GM10847 (cell line): ENCODE measurements around the gene TRPM8.

Source experiments
- POLR2A ChIP-seq: IDR thresholded peaks from 2 replicates; pipeline ENCODE4 v1.6.1; 2011; ENCODE audit not compliant: insufficient read length; ENCODE audit errors: extremely low read depth

The TRPM8 gene

DNA sequence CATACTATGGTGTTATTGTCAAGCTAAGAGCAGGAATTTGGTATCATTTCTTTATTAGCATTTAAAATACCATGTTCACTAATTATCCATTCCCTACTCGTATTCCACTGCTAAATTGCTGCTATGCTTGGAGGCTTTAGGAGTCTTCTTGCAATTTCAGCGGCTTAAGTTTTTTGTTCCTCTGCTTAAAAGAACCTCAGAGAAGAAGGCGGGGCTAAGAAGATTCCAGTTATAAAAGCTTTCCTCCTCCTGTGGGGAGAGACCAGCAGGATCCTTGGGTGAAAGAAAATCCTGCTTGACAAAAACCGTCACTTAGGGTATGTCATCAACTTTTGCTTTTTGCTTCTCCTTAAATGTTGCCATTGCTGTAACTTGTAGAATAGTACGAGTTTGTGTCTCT is at the start of gene TRPM8:
TRPM8 (plus strand) TSS at position 258 of the 400 bp plus-strand sequence. CDS start 9,165 bp downstream, outside the sequence.
- TF ChIP-seq POLR2A, result no peak

DNA sequence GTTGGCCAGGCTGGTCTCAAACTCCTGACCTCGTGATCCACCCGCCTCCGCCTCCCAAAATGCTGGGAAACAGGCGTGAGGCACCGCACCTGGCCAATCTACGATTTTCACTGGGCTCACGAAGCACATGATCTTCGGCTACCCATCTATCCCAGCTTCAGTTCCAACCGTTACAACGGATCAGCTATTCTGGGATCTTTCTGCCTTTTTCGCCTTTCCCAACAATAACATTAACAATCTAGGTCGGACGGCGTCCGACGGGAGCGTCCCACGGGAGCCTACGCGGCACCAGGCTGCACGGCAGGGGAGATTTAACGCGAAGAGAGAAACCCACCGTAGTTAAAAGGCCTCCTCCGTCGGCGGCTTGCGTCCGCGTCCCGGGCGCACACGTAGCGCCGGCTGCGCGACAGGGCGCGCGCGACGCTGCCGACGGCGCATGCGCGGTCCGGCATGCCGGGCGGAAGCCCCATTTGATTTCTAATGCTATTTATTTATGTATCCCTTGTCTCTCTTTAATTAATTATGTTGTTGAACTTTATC is 49.1 kb upstream of the TRPM8 start, which contains the start of gene MSL3B:
MSL3B (minus strand) TSS at position 394 of the 540 bp plus-strand sequence.
- peak; percentile 58 for TF ChIP-seq POLR2A

DNA sequence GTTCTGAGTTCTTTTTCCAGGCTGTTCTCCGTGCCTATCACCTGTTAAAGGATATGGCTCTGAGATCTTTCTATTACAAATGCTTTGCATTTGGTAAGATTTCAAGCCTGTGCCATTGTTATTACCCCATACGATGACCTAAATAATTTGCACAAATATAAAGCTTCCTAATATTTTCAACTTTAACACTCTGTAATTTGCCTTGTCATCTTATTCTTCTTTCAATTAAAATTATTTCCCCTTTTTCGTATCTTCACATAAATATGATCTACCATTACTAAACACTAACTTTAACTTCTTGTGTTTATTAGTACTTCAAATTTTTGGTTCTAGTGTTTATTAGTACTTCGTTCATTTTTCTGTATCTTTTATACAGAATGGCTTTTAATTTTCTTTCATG is 45.7 kb upstream of the TRPM8 start:
- TF ChIP-seq POLR2A, result no peak

DNA sequence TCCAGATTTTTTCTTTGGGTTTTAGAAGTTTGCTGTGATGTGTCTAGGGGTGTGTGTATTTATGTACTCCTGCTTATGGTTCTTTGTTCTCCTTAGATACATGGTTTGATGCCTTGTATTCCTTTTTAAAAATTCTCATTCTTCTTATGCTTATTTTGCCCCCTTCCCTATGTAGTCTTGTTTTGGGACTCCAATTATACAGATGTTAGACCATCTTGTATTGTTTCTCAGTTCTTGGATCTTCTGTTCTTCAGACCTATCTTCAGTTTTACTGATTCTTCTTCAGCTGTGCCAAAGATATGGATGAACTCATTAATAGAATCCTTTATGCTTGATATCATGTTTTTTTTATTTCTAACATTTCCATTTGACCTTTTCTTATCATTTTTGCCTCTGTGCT is 34.8 kb upstream of the TRPM8 start:
- no peak for TF ChIP-seq POLR2A

DNA sequence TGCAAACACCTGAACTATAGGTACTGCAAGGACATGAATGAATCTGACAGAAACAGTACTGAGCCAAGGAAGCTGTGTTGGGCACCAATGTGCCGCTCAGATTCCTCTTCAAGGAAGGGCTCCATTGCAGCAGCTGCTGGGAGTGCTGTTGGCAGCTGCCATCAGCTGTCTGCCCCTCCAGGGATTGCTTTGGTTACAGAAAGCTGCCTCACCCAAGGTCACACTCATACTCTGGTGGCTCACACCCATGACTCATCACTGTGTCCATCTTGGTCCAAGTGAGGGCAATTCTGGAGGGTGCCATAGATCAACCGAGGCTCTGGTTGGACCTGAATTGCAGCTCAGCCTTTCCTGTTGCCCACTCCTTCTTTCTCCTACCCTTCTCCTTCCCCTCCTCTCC is 24.4 kb upstream of the TRPM8 start:
- TF ChIP-seq POLR2A, result no peak

- no peak for TF ChIP-seq POLR2A
Observed at GRCh38 chr2:233901367-233901766, 15.8 kb upstream of the TRPM8 start.

DNA sequence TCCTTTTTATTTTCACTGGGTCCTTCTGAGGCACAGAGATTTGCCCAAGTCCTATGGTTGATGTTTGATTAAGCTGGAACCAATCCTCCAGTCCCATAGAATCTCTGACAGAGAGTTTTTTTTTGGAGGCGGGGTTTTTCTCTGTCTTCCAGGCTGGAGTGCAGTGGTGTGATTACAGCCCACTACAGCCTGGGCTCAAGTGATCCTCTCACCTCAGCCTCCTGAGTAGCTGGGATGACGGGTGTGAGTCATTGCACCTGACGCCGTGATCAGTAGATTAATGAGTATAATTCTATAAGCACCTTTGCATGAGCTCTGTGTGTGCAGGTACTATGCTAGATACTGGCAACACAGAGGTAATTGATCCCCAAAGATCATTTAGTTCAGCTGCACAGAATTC is 15.3 kb upstream of the TRPM8 start:
- no peak for TF ChIP-seq POLR2A

- TF ChIP-seq POLR2A, result no peak
Observed at GRCh38 chr2:233905945-233906344, 11.2 kb upstream of the TRPM8 start.

- no peak for TF ChIP-seq POLR2A
Observed at GRCh38 chr2:233907627-233908026, 9.5 kb upstream of the TRPM8 start.

DNA sequence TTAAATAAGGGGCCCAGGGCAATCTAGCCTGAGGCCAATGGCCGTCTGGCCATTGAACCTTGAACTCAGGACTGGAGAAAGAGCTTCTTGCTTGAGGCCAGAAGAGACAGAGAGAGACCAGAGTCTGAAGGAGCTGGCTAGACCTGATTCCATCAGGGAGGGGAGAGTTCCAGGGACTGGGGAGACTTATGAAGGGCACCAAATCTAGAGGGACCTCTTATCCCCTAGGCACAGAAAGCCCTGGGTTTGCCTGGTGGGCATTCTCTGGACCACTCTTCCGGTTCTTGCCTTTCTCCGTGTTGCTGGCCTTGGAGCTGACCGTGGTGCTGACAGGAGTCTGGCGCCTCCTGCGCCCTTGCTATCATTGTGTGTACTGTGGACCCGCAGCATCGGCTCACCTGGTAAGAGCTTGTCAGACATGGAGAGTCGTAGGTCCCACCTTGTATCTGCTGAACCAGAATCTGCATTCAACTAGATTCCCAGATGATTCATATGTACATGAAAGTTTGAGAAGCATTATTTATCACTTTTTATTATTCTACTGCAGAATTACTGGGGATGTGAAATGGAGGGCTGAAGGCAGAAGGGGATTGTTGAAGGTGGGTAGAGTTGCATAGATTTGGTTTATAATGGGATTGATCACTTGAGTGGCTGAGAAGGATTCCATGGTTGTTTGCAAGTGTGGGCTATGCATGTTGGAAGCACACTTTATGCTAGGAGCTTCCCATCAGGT is 4.3 kb upstream of the TRPM8 start:
- no peak for TF ChIP-seq POLR2A

GRCh38 chr2:233915128-233915527 is 2.0 kb upstream of the TRPM8 start:
- TF ChIP-seq POLR2A, result no peak

- TF ChIP-seq POLR2A, result no peak
Observed at GRCh38 chr2:233919319-233919718, 2.1 kb downstream of the TRPM8 start.

DNA sequence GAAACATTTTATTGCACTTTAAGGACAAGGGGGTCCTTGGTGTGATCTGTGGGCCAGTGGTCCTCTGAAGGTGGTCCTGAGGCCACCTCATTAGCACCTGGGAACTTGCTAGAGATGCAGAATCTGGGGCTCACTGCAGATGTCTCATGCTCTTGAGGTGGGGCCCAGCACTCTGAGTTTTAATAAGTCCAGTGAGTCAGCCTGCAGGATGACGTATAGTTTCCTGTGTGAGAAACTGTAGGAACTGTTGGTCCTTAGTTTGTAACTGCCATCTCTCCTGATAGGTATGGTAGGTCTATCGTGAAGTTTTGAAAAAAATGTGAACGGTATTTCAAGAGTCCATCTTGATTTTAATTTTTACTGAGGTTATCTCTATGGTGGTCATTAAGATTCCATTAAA is 2.8 kb downstream of the TRPM8 start:
- no peak for TF ChIP-seq POLR2A

DNA sequence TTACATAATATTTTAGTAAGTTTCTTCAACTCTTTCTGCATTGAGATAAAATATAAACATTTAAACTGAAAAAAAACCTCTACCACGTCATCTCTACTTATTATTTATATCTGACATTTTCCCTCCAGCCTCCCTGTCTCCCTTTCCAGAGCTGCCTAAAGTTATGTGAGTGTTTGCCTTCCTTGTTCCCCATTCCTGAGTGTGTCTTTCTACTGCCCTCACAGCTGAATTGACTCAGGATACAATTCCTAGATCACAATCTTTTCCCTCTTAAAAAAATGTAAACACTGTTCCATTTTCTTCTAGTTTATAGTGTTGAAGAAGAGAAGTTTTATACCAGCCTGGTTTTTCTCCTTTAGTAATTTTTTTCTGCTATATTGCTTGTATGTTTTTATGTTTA is 5.3 kb downstream of the TRPM8 start:
- no peak for TF ChIP-seq POLR2A

GRCh38 chr2:233925402-233925801 is 8.2 kb downstream of the TRPM8 start:
- TF ChIP-seq POLR2A, result no peak

- TF ChIP-seq POLR2A, result no peak
Observed at GRCh38 chr2:233926806-233927205, 9.6 kb downstream of the TRPM8 start.
